Measurements from ENCODE around the gene GFRA4.

GFRA4 gene

DNA sequence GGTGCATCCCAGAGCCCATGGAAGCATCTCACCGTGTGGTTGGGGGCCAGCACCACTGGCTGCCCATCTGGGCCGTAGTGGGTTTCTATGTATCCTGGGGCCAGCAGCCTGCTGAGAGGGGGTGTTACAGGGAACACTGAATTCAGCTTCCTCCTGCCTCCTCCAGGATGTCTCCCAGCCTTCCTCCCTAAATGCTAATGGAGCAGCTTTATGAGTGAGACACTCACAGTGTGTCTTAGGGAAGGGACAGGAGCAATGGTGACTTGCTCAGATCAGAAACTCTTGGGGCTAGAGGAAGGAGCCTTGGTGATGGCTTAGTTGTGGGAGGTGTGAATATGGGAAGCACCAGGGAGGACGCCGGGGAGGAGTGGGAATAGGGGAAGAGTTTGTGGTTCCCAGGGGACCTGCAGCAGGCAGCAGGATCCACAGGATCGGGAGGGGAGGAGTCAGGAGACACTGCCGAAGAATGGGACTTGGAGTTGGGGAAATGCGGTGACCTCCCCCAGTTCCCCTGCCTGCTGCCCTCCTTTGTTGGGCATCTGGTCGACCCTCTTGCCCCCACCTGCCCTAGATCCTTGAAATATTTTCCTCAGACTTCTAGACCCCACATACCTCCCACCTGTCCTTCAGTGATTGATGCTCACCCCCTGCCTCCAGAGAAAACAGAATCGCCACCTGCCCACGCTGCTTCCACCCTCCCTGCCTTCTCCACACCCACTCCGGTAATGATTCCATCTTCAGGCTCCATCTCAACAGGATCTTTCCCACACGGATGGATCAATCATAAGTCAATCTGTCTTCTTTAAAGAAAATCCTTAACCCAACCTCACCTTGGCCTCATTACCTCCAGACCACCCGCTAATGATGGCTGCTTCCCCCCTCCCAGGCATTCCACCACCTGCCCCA lies 12.0 kb upstream of the GFRA4 start:
- in situ Hi-C loops (cut with HindIII; ENCODE audit: low sequenced_read_pairs) = no loop called here

GRCh38 chr20:3674447-3674846 lies 11.2 kb upstream of the GFRA4 start:
- in situ Hi-C loops (cut with HindIII; ENCODE audit: low sequenced_read_pairs) = no loop called here

DNA sequence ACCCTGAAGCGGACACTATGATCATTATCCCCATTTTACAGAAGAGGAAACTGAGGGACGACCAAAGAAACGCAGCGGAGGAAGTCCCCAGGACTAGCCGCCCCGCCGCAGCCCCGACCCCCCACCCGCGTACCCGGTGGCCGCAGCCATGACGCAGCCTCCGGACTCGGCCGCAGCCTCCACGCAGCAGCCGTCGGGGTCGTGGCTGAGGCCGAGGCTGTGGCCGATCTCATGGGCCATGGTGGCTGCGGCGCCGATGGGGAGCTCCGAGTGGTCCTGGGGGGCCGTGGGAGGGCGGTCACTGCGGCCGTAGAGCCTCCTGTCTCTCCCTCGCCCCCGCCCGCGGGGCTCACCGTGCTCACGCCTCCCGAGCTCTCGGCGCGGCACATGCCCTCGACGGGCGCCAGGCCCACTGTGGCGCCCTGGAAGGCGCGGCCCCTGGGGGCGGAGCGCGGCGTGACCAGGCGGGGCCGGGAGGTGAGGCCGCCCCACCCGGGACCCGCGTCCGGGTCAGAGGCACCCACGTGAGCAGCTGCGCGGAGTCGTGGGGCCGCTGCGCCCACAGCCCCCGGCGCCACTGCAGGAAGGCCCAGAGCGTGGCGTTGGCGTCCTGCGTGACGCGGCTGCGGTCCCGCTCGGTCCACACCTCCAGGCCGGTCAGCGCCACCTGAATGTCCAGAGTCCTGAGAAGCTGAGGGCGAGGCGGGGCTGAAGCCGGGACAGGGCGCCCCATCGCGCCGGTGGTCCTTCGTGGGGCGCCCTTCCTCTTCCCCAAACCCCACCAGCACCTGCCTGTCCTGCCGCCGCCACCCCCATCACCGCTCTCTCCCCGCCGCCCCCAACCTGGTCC lies 10.2 kb upstream of the GFRA4 start:
- in situ Hi-C loops (cut with HindIII; ENCODE audit: low sequenced_read_pairs) = no loop called here

GRCh38 chr20:3672547-3673171 lies 9.5 kb upstream of the GFRA4 start:
- in situ Hi-C loops (cut with HindIII; ENCODE audit: low sequenced_read_pairs) = no loop called here

- in situ Hi-C loops (cut with HindIII; ENCODE audit: low sequenced_read_pairs) = no loop called here
Measured at GRCh38 chr20:3671986-3672546, 8.9 kb upstream of the GFRA4 start.

DNA sequence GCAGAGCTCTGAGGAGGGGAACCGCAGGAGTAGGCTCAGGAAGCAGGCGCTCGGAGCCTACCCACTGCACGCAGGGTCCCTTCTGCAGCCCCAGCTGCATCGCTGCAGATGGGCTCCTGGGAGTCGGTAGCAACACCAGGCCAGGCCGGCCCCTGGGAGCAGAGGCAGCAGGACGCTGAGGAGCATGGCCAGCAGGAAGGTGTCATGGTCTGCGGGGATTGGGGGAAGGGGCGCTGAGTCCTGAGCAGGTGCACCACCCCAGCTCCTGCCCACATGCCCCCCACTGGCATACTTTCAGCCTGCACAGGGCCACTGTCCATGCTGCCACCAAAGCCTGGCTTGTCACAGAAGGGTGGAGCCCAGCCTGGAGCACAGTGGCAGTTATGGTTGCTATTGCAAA lies 7.7 kb upstream of the GFRA4 start:
- in situ Hi-C loops (cut with HindIII; ENCODE audit: low sequenced_read_pairs) = no loop called here

GRCh38 chr20:3670511-3670910 lies 7.3 kb upstream of the GFRA4 start:
- in situ Hi-C loops (cut with HindIII; ENCODE audit: low sequenced_read_pairs) = no loop called here

GRCh38 chr20:3669710-3670367 lies 6.6 kb upstream of the GFRA4 start:
- in situ Hi-C loops (cut with HindIII; ENCODE audit: low sequenced_read_pairs) = no loop called here

DNA sequence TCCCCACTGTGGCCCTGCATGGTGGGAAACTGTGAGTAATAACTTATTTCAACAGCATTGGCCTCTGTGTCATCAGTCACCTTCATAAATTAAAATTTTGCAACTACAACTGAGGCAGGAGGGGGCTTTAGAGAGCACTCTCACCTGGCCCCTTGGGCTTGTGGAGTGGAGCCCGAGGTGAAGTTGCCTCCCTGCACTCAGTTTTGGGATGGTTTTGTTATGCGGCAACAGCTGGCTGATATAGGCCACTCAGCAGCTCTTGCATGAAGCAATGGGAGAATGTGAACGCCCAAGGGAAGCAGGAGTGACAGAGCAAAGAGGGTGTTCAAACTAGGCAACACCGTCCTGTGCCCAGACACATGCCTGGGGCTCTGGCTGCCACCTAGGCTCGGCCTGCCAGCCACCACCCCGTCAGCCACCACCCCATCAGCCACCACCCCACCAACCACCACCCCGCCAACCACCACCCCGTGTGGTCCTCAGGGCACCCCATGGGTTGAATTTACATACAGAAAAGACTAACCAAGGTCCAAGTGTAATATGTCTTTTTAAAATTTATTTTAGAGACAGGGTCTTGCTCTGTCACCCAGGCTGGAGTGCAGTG lies 4.3 kb upstream of the GFRA4 start:
- in situ Hi-C loops (cut with HindIII; ENCODE audit: low sequenced_read_pairs) = no loop called here

GRCh38 chr20:3663858-3664257 lies 659 bp upstream of the GFRA4 start:
- in situ Hi-C loops (cut with HindIII; ENCODE audit: low sequenced_read_pairs) = no loop called here

DNA sequence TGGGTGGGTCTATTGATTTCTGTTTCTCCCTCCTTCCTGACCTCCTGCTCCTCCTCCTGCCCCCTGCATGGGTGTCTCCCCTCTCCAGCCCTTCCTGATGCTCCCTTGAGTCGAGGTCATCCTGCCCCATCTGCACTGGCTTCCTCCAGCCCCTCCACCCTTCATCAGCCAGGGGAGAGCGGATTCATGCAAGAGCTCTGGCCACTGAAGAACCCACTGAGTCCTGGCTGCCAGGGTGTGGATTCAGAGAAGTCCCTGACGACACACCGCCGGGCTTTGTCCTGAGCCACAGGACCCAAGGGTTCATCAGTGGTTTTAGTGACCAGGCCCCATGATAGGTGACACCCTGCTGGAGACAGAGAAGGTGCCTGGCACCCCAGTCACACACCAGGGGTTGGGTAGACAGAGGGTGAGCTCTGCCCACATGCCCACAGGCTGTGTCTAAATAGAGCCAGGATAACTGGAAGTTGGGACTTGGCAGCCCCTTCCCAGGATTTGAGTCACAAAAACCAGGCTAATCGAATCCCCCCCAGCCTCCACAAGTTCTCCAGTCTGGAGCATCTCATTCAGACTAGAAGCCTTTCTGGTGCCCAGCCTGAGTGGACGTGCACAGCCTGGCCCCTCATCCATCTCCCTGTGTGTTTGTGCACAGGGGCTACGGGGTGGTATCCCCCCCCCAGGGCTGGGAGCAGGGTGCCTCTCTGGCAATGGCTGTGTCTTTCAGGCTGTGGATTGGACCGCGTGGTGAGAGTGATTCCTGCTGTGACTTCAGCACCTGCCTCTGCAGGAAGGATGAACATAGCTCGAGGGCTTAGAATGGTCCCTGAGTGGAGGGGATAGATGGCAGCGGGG lies 1.2 kb downstream of the GFRA4 start:
- in situ Hi-C loops (cut with HindIII; ENCODE audit: low sequenced_read_pairs) = no loop called here

- in situ Hi-C loops (cut with HindIII; ENCODE audit: low sequenced_read_pairs) = no loop called here
Measured at GRCh38 chr20:3661060-3661813, 2.0 kb downstream of the GFRA4 start.

GRCh38 chr20:3660262-3661059 lies 2.7 kb downstream of the GFRA4 start:
- in situ Hi-C loops (cut with HindIII; ENCODE audit: low sequenced_read_pairs) = no loop called here

GRCh38 chr20:3659492-3660261 lies 3.5 kb downstream of the GFRA4 start:
- in situ Hi-C loops (cut with HindIII; ENCODE audit: low sequenced_read_pairs) = no loop called here

DNA sequence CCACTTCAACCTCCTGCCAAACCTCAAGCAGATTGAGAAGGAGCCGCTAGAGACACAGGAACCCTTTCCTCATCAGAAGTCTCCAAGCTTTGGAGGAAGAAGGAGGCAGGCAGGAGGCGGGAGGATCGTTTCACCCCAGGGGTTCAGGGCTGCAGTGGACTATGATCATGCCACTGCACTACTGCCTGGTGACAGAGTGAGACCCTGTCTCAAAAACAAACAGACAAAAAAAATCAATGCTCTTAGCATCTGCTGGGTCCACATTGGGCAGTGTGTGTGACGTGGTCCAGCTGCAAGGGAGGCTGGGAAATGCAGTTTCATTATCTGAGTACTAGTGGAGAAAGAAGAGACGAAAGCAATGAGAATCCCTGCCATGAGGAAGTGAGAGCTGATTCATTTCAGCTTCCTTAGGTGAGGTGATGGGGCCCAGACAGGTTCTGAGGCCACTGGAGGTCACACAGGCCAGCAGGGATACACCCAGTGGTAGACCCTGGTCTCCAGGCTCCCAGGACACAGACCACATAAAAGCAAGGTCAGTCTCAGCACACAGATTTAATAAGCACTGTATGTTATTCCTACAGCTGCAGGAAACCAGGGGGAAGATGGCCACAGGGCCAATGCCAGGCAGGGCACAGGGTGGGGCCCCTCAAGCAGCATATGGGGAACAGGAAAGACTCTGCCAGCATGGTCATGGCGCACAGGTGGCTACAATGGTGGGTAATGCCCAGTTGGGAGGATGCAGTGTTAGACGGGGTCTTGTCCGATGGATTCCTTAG lies 4.3 kb downstream of the GFRA4 start:
- in situ Hi-C loops (cut with HindIII; ENCODE audit: low sequenced_read_pairs) = no loop called here

DNA sequence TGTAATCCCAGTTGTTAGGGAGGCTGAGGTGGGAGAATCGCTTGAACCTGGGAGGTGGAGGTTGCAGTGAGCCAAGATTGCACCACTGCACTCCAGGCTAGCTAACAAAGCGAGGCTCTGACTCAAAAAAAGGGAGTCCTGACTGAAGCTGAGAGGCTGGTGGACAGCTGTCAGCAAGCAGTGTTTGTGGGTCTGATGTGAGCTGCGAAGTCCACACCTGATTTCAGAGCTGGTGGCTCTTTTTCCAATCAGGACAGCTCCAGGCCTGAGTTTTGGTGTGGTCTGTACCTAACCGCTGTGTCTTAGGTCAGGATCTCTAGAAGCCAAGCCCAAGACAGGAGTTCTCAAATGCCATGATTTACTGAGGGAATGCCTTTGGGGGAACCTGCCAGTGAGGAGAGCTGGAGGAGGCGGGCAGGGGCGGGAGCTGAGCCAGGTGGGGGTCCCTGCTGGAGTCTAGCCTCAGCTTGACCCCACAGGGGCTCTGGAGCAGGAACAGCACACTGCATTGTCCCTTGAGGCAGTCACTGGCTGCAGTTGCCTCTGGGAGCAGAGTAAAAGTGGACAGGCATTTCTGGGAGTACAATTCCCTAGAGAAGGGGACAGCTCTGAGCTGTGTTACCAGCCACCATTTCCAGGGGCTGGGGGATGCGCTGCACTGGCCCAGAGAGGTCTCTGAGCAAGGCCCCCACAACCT lies 5.0 kb downstream of the GFRA4 start:
- in situ Hi-C loops (cut with HindIII; ENCODE audit: low sequenced_read_pairs) = no loop called here

Measured in DLD1 (cell line).